Natural killer cell (primary cell): ENCODE data around the gene NFATC2IP. TPM values are rescaled to one million over a fixed set of nuclear protein-coding genes. Genes with fewer than 3 reads are reported as not detected.

Source experiments
- ATAC-seq, 3 donors: fragments of 150-1000 bp in 2 of 3; fragments of 200-7000 bp in 1 of 3; cut with Tn5 transposase; 1 replicate in 1 of 3; 2 replicates in 2 of 3; pipeline ENCODE4 v1.10.0; 2021; ENCODE audit warnings: mild to moderate bottlenecking in 2 of 3, moderate library complexity in 2 of 3
- DNase-seq, 2 donors: peaks; one replicate each; pipeline versions ENCODE4 v3.0.0 to v3.0.0-alpha.2; 2013 to 2021; ENCODE audit warnings: mixed read lengths in 1 of 2
- H3K27ac ChIP-seq: one replicate; pipeline ENCODE4 v1.5.1; 2013; ENCODE audit warnings: mild to moderate bottlenecking, low read length
- H3K27me3 ChIP-seq: one replicate; pipeline ENCODE4 v1.6.1; 2013; ENCODE audit warnings: low read length; ENCODE audit not compliant: control insufficient read depth, insufficient read depth
- H3K36me3 ChIP-seq: one replicate; pipeline ENCODE4 v1.6.1; 2013; ENCODE audit warnings: low read length; ENCODE audit not compliant: control insufficient read depth, insufficient read depth
- H3K4me1 ChIP-seq: one replicate; pipeline ENCODE4 v1.6.1; 2013; ENCODE audit warnings: low read length; ENCODE audit not compliant: control insufficient read depth, insufficient read depth
- H3K4me3 ChIP-seq: one replicate; pipeline ENCODE4 v1.5.1; 2013; ENCODE audit warnings: low read length
- H3K9me3 ChIP-seq: one replicate; pipeline ENCODE4 v1.6.1; 2013; ENCODE audit warnings: low read length; ENCODE audit not compliant: control insufficient read depth, insufficient read depth
- H3K27ac Mint-ChIP-seq, 2 donors: one replicate each; pipeline ENCODE4 v1.8.0; 2022; ENCODE audit warnings: mild to moderate bottlenecking in 2 of 2, mixed read lengths in 2 of 2, moderate library complexity in 1 of 2
- H3K27me3 Mint-ChIP-seq, 2 donors: one replicate each; pipeline ENCODE4 v1.8.0; 2022; ENCODE audit warnings: low read depth in 2 of 2, mixed read lengths in 2 of 2
- H3K36me3 Mint-ChIP-seq: one replicate; pipeline ENCODE4 v1.8.0; 2022; ENCODE audit warnings: mixed read lengths
- H3K4me1 Mint-ChIP-seq, 2 donors: one replicate each; pipeline ENCODE4 v1.8.0; 2022; ENCODE audit warnings: mixed read lengths in 2 of 2
- H3K4me3 Mint-ChIP-seq: one replicate; pipeline ENCODE4 v1.8.0; 2022; ENCODE audit warnings: mild to moderate bottlenecking, moderate library complexity, mixed read lengths
- H3K9me3 Mint-ChIP-seq, 2 donors: one replicate each; pipeline ENCODE4 v1.8.0; 2022; ENCODE audit warnings: mixed read lengths in 2 of 2
- CTCF ChIP-seq: fragments of 200-600 bp; IDR thresholded peaks from one replicate; pipeline ENCODE4 v1.8.0; 2022; ENCODE audit warnings: antibody characterized with exemption
- whole genome bisulfite sequencing: methylation state at CpG from one replicate; pipeline ENCODE4 v1.1.7; 2013; ENCODE audit warnings: missing lambda C conversion rate; ENCODE audit not compliant: insufficient coverage; 5-methylcytosine and 5-hydroxymethylcytosine counted together
- intact Hi-C: fragments of 100-400 bp; cut with micrococcal nuclease; formaldehyde crosslinking; loops from one replicate; pipeline ENCODE4 v1.14.2; 2022
- total RNA-seq, 4 donors: library from RNA; stranded (reverse); fragments of 120-200 nt in 1 of 4; gene quantifications; one replicate each; pipeline versions ENCODE4 v1.2.3 to v1.2.4, GENCODE V29; 2013 to 2022

Gene NFATC2IP
- total RNA-seq, 3 donors from 2014 or later (not counting 1 experiment from before 2014, with no cell fraction given), result 87.1 to 132 (median 108) TPM

- no peak for TF ChIP-seq CTCF
- no peaks in the 10 kb centered on the region for H3K9me3 Mint-ChIP-seq
- Histone ChIP-seq H3K4me3 (peak overlapping the region; percentile 79), H3K36me3 (peaks cover 30% of the 10 kb centered on the region), H3K4me1 (peaks cover 25% of the 10 kb centered on the region), H3K27ac (peak overlapping the region; percentile 62), H3K9me3 (no peaks in the 10 kb centered on the region), H3K27me3 (no peaks in the 10 kb centered on the region)
- H3K27ac Mint-ChIP-seq, result peak overlapping the region; percentile 82 to 96
- 3% methylated on average over 17 of the region's 17 CpGs for WGBS
- H3K36me3 Mint-ChIP-seq, result peaks cover 2% of the 10 kb centered on the region
- H3K4me1 Mint-ChIP-seq, result peaks cover 18 to 22% of the 10 kb centered on the region in 2 donors
- DNase-seq (no peak), ATAC-seq (no peak)
- intact Hi-C loops, result loop anchor here (2.0 kb wide), 1 partner anchor 27 kb away; the partner anchor contains the start of gene RABEP2
- H3K4me3 Mint-ChIP-seq, result peak overlapping the region; percentile 89
- no peaks in the 10 kb centered on the region for H3K27me3 Mint-ChIP-seq
These were observed 740 bp downstream of the NFATC2IP start for GRCh38 chr16:28951410-28951943.

GRCh38 chr16:28958216-28958615, 7.5 kb downstream of the NFATC2IP start:
- H3K9me3 ChIP-seq, result no peaks in the 10 kb centered on the region
- no peak overlapping the region for H3K27ac ChIP-seq
- no peaks in the 10 kb centered on the region for H3K27me3 ChIP-seq
- H3K27ac Mint-ChIP-seq, result no peak overlapping the region
- H3K27me3 Mint-ChIP-seq, result no peaks in the 10 kb centered on the region
- H3K4me1 Mint-ChIP-seq, result peaks cover under 1 to 10% of the 10 kb centered on the region in 2 donors
- H3K4me3 ChIP-seq, result no peak overlapping the region
- H3K4me1 ChIP-seq, result peaks cover 2% of the 10 kb centered on the region
- ATAC-seq (no peak), DNase-seq (no peak)
- no peaks in the 10 kb centered on the region for H3K9me3 Mint-ChIP-seq
- intact Hi-C loops, result no loop called here
- H3K4me3 Mint-ChIP-seq, result no peak overlapping the region
- WGBS, result 95% methylated on average over 9 of the region's 9 CpGs
- H3K36me3 Mint-ChIP-seq, result peaks cover 15% of the 10 kb centered on the region
- peaks cover 64% of the 10 kb centered on the region for H3K36me3 ChIP-seq
- TF ChIP-seq CTCF, result no peak

- H3K4me3 Mint-ChIP-seq, result no peak overlapping the region
- H3K36me3 ChIP-seq, result peaks cover 66% of the 10 kb centered on the region
- DNase-seq, result no peak
- intact Hi-C loops, result no loop called here
- no peak overlapping the region for H3K27ac ChIP-seq
- H3K27ac Mint-ChIP-seq, result no peak overlapping the region
- ATAC-seq, result no peak
- no peaks in the 10 kb centered on the region for H3K27me3 Mint-ChIP-seq
- peaks cover 5 to 10% of the 10 kb centered on the region in 2 donors for H3K4me1 Mint-ChIP-seq
- no peaks in the 10 kb centered on the region for H3K9me3 Mint-ChIP-seq
- peaks cover 8% of the 10 kb centered on the region for H3K4me1 ChIP-seq
- 97% methylated on average over 5 of the region's 6 CpGs for WGBS
- no peaks in the 10 kb centered on the region for H3K9me3 ChIP-seq
- H3K4me3 ChIP-seq, result no peak overlapping the region
- H3K27me3 ChIP-seq, result no peaks in the 10 kb centered on the region
- TF ChIP-seq CTCF, result no peak
- H3K36me3 Mint-ChIP-seq, result peaks cover 15% of the 10 kb centered on the region
These were observed 8.1 kb downstream of the NFATC2IP start for GRCh38 chr16:28958836-28959235.

- TF ChIP-seq CTCF, result no peak
- H3K4me1 Mint-ChIP-seq, result peaks cover 5 to 13% of the 10 kb centered on the region in 2 donors
- peaks cover 9% of the 10 kb centered on the region for H3K4me1 ChIP-seq
- H3K27me3 ChIP-seq, result no peaks in the 10 kb centered on the region
- ATAC-seq (no peak), DNase-seq (no peak)
- intact Hi-C loops, result no loop called here
- no peaks in the 10 kb centered on the region for H3K9me3 Mint-ChIP-seq
- H3K27ac ChIP-seq, result no peak overlapping the region
- H3K9me3 ChIP-seq, result no peaks in the 10 kb centered on the region
- H3K4me3 ChIP-seq, result no peak overlapping the region
- no peaks in the 10 kb centered on the region for H3K27me3 Mint-ChIP-seq
- peaks cover 10% of the 10 kb centered on the region for H3K36me3 Mint-ChIP-seq
- no peak overlapping the region for H3K27ac Mint-ChIP-seq
- 71% methylated on average over 2 of the region's 3 CpGs for WGBS
- H3K36me3 ChIP-seq, result peaks cover 45% of the 10 kb centered on the region
- no peak overlapping the region for H3K4me3 Mint-ChIP-seq
These were observed 13.3 kb downstream of the NFATC2IP start for GRCh38 chr16:28964072-28964471.
